ENCODE data around the gene OR2D2.

DNA sequence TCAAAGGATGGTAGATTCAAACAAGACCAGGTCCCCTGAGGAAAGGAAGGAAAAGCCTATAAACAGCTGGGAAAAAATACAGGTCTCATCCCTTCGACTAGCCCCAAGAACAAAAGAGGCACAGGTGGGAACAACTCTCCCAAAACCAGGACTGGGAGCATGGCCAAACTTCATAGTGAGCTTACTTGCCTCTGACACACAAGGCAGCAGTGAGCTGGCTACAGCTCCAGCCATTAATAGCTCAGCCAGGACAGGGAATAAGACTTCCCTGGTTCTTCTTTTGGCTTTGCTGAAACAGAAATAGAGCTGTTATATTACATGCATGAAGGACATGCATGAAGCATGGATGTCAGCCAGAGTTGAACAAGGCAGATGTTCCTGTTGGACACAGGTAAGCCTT lies 29.3 kb downstream of the OR2D2 start, which contains the start of gene OR10A2:
- no peak for TF ChIP-seq RFX5 (IDR thresholded peaks at IDR 0.05)
- TF ChIP-seq, protein P1, sequence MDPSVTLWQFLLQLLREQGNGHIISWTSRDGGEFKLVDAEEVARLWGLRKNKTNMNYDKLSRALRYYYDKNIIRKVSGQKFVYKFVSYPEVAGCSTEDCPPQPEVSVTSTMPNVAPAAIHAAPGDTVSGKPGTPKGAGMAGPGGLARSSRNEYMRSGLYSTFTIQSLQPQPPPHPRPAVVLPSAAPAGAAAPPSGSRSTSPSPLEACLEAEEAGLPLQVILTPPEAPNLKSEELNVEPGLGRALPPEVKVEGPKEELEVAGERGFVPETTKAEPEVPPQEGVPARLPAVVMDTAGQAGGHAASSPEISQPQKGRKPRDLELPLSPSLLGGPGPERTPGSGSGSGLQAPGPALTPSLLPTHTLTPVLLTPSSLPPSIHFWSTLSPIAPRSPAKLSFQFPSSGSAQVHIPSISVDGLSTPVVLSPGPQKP (IDR thresholded peaks at IDR 0.05; ENCODE audit: low read depth, low read length), result no peak
- TF ChIP-seq, protein P2, sequence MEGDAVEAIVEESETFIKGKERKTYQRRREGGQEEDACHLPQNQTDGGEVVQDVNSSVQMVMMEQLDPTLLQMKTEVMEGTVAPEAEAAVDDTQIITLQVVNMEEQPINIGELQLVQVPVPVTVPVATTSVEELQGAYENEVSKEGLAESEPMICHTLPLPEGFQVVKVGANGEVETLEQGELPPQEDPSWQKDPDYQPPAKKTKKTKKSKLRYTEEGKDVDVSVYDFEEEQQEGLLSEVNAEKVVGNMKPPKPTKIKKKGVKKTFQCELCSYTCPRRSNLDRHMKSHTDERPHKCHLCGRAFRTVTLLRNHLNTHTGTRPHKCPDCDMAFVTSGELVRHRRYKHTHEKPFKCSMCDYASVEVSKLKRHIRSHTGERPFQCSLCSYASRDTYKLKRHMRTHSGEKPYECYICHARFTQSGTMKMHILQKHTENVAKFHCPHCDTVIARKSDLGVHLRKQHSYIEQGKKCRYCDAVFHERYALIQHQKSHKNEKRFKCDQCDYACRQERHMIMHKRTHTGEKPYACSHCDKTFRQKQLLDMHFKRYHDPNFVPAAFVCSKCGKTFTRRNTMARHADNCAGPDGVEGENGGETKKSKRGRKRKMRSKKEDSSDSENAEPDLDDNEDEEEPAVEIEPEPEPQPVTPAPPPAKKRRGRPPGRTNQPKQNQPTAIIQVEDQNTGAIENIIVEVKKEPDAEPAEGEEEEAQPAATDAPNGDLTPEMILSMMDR (IDR thresholded peaks at IDR 0.05), result no peak
- no peak for TF ChIP-seq MAFK (IDR thresholded peaks at IDR 0.05; ENCODE audit: partially characterized antibody)
- TF ChIP-seq POLR2A (IDR thresholded peaks at IDR 0.05; ENCODE audit: low read length), result no peak
- TF ChIP-seq CHD2 (IDR thresholded peaks at IDR 0.05; ENCODE audit: low read length, partially characterized antibody), result no peak
- no peak for TF ChIP-seq MYC (IDR thresholded peaks at IDR 0.05; ENCODE audit: borderline replicate concordance, low read length)
